ENCODE data around the gene BICRA. TPM values are rescaled to one million over a fixed set of nuclear protein-coding genes. Genes with fewer than 3 reads are reported as not detected.
A peak's percentile ranks its signal among the peaks of the same experiment; 100 is the strongest.

BICRA gene
- total RNA-seq, 1 experiment from 2014 or later, result 29.3 TPM

DNA sequence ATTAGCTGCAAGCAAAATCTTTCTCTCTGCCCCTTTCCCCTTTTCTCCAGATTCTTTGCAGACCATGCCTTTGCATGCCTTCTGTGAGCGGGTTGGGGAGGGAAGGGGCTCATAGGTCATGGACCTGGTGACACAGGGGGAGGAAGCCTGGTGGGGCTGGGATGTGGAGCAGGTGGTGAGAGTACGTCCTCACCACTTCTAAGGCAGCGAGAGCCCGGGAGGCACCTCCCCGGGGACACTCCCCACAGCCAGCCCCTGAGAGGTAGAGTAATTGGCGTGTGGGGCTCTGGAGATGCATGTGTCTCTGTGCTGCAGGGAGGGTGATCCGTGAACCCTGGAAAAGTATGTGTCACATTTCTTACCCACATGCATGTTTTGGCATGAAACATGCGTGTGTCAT is 61.8 kb downstream of the BICRA start:
- H3K56ac ChIP-seq (ENCODE audit: insufficient read length, low read depth, low read length), result no peak overlapping the region
- H3K79me2 ChIP-seq (ENCODE audit: insufficient read depth, low read length), result no peaks in the 10 kb centered on the region; the same call in 1 of the 2 replicates
- H4K5ac ChIP-seq (ENCODE audit: insufficient read length, low read depth, low read length), result no peak overlapping the region
- no peak overlapping the region for H3K18ac ChIP-seq (ENCODE audit: insufficient read length, low read depth, low read length)
- H3K36me3 Mint-ChIP-seq (ENCODE audit: insufficient read depth in 1 of 3, low read depth in 3 of 3), result peaks cover 23 to 43% (median 27%) of the 10 kb centered on the region in 3 experiments
- H3K9me3 Mint-ChIP-seq, result no peaks in the 10 kb centered on the region
- no peak overlapping the region for H2BK12ac ChIP-seq (ENCODE audit: insufficient read length, low read depth, low read length)
- no peak overlapping the region for H3K14ac ChIP-seq (ENCODE audit: insufficient read depth, low read length)
- H2BK15ac ChIP-seq (ENCODE audit: low read depth, low read length), result no peak overlapping the region
- H3K23ac ChIP-seq (ENCODE audit: insufficient read length, low read depth, low read length), result no peak overlapping the region
- no peak overlapping the region for H2BK120ac ChIP-seq (ENCODE audit: low read depth, low read length, poor library complexity, severe bottlenecking)
- no peak overlapping the region for H2BK5ac ChIP-seq (ENCODE audit: insufficient read length, low read length)
- H3K27ac Mint-ChIP-seq, result peak overlapping the region in 1 of 3 experiments; percentile 4; a peak in 3 of 7 replicates
- H3K27me3 ChIP-seq (ENCODE audit: insufficient read depth, low read length), result no peaks in the 10 kb centered on the region
- H3K4me2 ChIP-seq (ENCODE audit: insufficient read depth, insufficient read length, low read length), result no peak overlapping the region
- DNase-seq, result no peak
- H4K20me1 ChIP-seq (ENCODE audit: control insufficient read depth, insufficient read depth, insufficient read length), result no peaks in the 10 kb centered on the region
- H3K27ac ChIP-seq (ENCODE audit: insufficient read length, low read depth, low read length), result no peak overlapping the region
- no peak overlapping the region for H3K4me3 Mint-ChIP-seq
- no peaks in the 10 kb centered on the region for H3K27me3 Mint-ChIP-seq (ENCODE audit: low read depth)
- no peak overlapping the region for H4K91ac ChIP-seq (ENCODE audit: insufficient read length, low read depth, low read length)
- no peak overlapping the region for H2AK5ac ChIP-seq (ENCODE audit: insufficient read length, low read length)
- H3K4me1 ChIP-seq (ENCODE audit: insufficient read depth, low read length), result no peaks in the 10 kb centered on the region; the same call in 1 of the 2 replicates
- no peaks in the 10 kb centered on the region for H3K9me3 ChIP-seq (ENCODE audit: control insufficient read depth, low read depth, low read length)
- no peak overlapping the region for H3T11ph ChIP-seq (ENCODE audit: low read length)
- no peak overlapping the region for H2AFZ ChIP-seq (ENCODE audit: low read length)
- H3K79me1 ChIP-seq (ENCODE audit: insufficient read depth, low read depth, low read length, poor library complexity, severe bottlenecking), result no peaks in the 10 kb centered on the region
- TF ChIP-seq CTCF (conservative IDR thresholded peaks at IDR 0.05), result no peak
- no peak overlapping the region for H3K9ac ChIP-seq (ENCODE audit: extremely low read depth, insufficient read length, low read length)
- H4K8ac ChIP-seq (replicated peaks; ENCODE audit: insufficient read length, low read depth, low read length), result no peak overlapping the region
- peaks cover 9 to 14% of the 10 kb centered on the region in 2 experiments for H3K4me1 Mint-ChIP-seq
- no CpG with 5 or more reads among the region's 8 CpGs for WGBS (ENCODE audit: extremely low coverage, insufficient read length, low lambda C conversion rate)
- no peak overlapping the region for H2BK20ac ChIP-seq (ENCODE audit: low read depth, low read length, poor library complexity, severe bottlenecking)
- H3K4ac ChIP-seq (ENCODE audit: low read depth, low read length), result no peak overlapping the region
- no peaks in the 10 kb centered on the region for H3K23me2 ChIP-seq (ENCODE audit: insufficient read length, low read depth, low read length, poor library complexity, severe bottlenecking)

Measured in H9 (cell line).